ENCODE results near the gene FCHO2.

The FCHO2 gene

GRCh38 chr5:73139485-73139884 is 183.6 kb downstream of the FCHO2 start:
- DNase-seq, result no peak
